ENCODE data around the gene PCSK2.
A peak's percentile ranks its signal among the peaks of the same experiment; 100 is the strongest.

PCSK2 gene

GRCh38 chr20:17437251-17437650 lies 210.4 kb downstream of the PCSK2 start:
- no peak for TF ChIP-seq CTCF (conservative IDR thresholded peaks at IDR 0.05)
- TF ChIP-seq ZFX (IDR thresholded peaks at IDR 0.05) = no peak
- H3K27ac ChIP-seq = no peak overlapping the region

- H3K27ac ChIP-seq = no peak overlapping the region
- TF ChIP-seq ZFX (IDR thresholded peaks at IDR 0.05) = no peak
- no peak for TF ChIP-seq CTCF (conservative IDR thresholded peaks at IDR 0.05)
Measured at GRCh38 chr20:17438436-17439039, 211.7 kb downstream of the PCSK2 start.

GRCh38 chr20:17439616-17440296 lies 212.9 kb downstream of the PCSK2 start:
- no peak for TF ChIP-seq ZFX (IDR thresholded peaks at IDR 0.05)
- TF ChIP-seq CTCF (conservative IDR thresholded peaks at IDR 0.05) = no peak
- H3K27ac ChIP-seq = no peak overlapping the region

GRCh38 chr20:17441745-17442144 lies 214.9 kb downstream of the PCSK2 start:
- TF ChIP-seq CTCF (conservative IDR thresholded peaks at IDR 0.05) (no peak), ZFX (IDR thresholded peaks at IDR 0.05) (no peak)
- H3K27ac ChIP-seq = no peak overlapping the region

- peak; percentile 51 for TF ChIP-seq CTCF (conservative IDR thresholded peaks at IDR 0.05)
- TF ChIP-seq ZFX (IDR thresholded peaks at IDR 0.05) = no peak
- no peak overlapping the region for H3K27ac ChIP-seq
Measured at GRCh38 chr20:17442588-17442987, 215.7 kb downstream of the PCSK2 start.

GRCh38 chr20:17443131-17443858 lies 216.5 kb downstream of the PCSK2 start:
- no peak for TF ChIP-seq ZFX (IDR thresholded peaks at IDR 0.05)
- no peak for TF ChIP-seq CTCF (conservative IDR thresholded peaks at IDR 0.05)
- H3K27ac ChIP-seq = no peak overlapping the region

- TF ChIP-seq CTCF (conservative IDR thresholded peaks at IDR 0.05) (no peak), ZFX (IDR thresholded peaks at IDR 0.05) (no peak)
- H3K27ac ChIP-seq = no peak overlapping the region
Measured at GRCh38 chr20:17444091-17444490, 217.3 kb downstream of the PCSK2 start.
